ENCODE data around the gene PTPN23.

Gene PTPN23

GRCh38 chr3:47425959-47426358 lies 45.1 kb downstream of the PTPN23 start:
- TF ChIP-seq CTCF (IDR thresholded peaks at IDR 0.05), result no peak

- TF ChIP-seq CTCF (IDR thresholded peaks at IDR 0.05), result no peak
Observed at GRCh38 chr3:47427866-47428265, 47.0 kb downstream of the PTPN23 start.

GRCh38 chr3:47428662-47429061 lies 47.8 kb downstream of the PTPN23 start:
- no peak for TF ChIP-seq CTCF (IDR thresholded peaks at IDR 0.05)

- no peak for TF ChIP-seq CTCF (IDR thresholded peaks at IDR 0.05)
Observed at GRCh38 chr3:47429476-47430270, 48.9 kb downstream of the PTPN23 start.

GRCh38 chr3:47430606-47431005 lies 49.8 kb downstream of the PTPN23 start:
- TF ChIP-seq CTCF (IDR thresholded peaks at IDR 0.05), result no peak

- no peak for TF ChIP-seq CTCF (IDR thresholded peaks at IDR 0.05)
Observed at GRCh38 chr3:47431225-47431624, 50.4 kb downstream of the PTPN23 start.

GRCh38 chr3:47432673-47433072 lies 51.9 kb downstream of the PTPN23 start:
- no peak for TF ChIP-seq CTCF (IDR thresholded peaks at IDR 0.05)

GRCh38 chr3:47433796-47434195 lies 53.0 kb downstream of the PTPN23 start:
- TF ChIP-seq CTCF (IDR thresholded peaks at IDR 0.05), result no peak
